ENCODE measurements around the gene PFKM.
"Not testable (repeated sequence)": the region's sequence is repeated elsewhere in the genome, so short reads cannot be mapped to it uniquely, and the experiment has no call there.

Gene PFKM

DNA sequence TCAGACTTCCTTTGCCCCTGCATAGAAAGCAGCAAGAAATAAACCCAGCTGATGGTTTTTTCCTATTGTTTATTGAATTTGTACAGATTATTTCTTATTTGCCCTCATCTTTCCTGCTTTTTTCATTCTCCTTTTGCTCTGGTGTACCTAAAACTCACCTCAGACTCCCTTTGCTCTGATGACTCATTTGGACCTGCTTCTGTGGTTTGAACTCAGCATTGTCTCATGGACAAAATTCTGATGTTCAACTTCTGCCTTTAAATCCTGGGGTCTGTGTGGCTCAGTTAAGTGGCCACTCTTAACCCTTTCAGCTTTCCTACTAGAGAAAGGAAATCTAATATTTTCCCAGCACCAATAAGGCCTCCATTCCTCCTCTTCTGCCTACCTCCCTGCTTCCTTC lies 9.7 kb upstream of the PFKM start:
- Histone ChIP-seq H3K36me3 (no peaks in the 10 kb centered on the region), H3K27ac (no peak overlapping the region), H3K4me2 (peak overlapping the region; percentile 19), H3K9ac (no peak overlapping the region), H3K27me3 (no peaks in the 10 kb centered on the region), H4K20me1 (no peaks in the 10 kb centered on the region), H3K4me1 (peaks cover 34% of the 10 kb centered on the region), H3K4me3 (no peak overlapping the region), H3K9me3 (no peaks in the 10 kb centered on the region)
- TF ChIP-seq Cebpa-rat (IDR thresholded peaks at IDR 0.05): no peak

DNA sequence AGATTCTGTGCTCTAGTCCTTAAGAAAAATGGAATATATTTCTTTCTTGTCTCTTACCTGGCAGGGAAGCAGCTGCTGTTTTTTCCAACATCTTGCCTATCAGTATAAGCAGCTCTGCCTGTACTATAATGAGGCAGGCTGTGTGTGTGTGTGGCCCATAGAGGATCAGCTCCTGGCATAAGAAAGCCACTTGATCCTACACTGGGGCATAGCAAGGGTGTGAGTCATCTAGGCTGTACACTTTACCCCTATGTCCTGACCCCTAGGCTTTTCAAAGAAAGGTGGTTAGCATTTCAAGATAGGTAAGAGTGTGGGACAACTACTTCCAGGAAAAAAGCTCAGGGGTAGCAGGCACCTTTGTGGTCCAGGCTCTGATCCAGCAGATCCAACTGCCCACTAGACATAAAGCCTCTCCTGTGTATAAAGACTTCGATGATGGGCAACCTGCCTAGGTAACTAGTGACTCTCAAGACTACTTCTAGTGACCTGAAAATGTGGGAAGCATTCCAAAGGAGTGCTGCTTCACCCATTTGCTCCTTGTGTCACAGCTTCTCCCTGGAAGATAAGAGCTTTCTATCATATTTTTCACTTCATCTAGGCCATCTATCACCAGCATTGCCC lies 8.4 kb upstream of the PFKM start:
- H3K4me1 ChIP-seq: peaks cover 29% of the 10 kb centered on the region
- no peaks in the 10 kb centered on the region for H3K9me3 ChIP-seq
- H3K9ac ChIP-seq: no peak overlapping the region
- no peak overlapping the region for H3K4me3 ChIP-seq
- no peaks in the 10 kb centered on the region for H3K36me3 ChIP-seq
- no peak overlapping the region for H3K4me2 ChIP-seq
- H4K20me1 ChIP-seq: no peaks in the 10 kb centered on the region
- H3K27me3 ChIP-seq: no peaks in the 10 kb centered on the region
- TF ChIP-seq Cebpa-rat (IDR thresholded peaks at IDR 0.05): no peak
- H3K27ac ChIP-seq: no peak overlapping the region

DNA sequence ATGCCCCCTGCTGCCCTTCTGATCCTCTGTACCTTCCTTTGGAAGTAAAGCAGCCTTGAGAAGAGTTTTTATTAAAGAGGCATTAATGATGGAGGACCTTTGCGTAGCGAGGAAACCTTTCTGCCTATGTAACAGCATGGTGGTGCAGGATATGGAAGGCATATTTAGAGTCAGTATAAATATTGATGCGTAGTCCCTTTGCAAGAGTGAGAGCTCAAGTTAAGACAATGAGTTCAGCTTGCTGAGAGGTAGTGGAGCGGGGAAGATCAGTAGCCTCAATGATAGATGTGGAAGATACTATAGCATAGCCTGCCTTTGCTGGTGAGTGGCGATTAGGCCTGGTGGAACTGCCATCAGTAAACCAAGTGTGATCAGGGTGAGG lies 7.9 kb upstream of the PFKM start:
- peaks cover 29% of the 10 kb centered on the region for H3K4me1 ChIP-seq
- not testable (repeated sequence) for H3K4me2 ChIP-seq, H3K4me3 ChIP-seq, H3K27ac ChIP-seq, H4K20me1 ChIP-seq, H3K27me3 ChIP-seq, H3K36me3 ChIP-seq, H3K9me3 ChIP-seq, H3K9ac ChIP-seq

DNA sequence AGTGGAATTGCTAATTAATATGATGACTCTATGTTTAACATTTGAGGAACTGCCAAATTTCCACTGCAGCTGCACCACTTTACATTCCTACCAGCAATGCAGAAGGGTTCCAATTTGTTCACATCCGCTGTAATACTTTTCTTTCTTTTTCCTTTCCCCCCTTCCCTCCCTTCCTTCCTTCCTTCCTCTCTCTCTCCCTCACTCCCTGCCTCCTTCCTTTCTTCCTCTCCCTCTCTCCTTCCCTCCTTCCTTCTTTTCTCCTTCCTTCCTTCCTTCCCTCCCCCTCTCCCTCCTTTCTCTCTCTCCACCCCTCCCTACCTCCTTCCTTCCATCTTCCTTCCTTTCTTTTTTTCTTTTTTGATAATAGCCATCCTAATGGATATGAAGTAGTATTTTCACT lies 3.2 kb upstream of the PFKM start:
- H3K4me3 ChIP-seq: no peak overlapping the region
- peaks cover 21% of the 10 kb centered on the region for H3K4me1 ChIP-seq

DNA sequence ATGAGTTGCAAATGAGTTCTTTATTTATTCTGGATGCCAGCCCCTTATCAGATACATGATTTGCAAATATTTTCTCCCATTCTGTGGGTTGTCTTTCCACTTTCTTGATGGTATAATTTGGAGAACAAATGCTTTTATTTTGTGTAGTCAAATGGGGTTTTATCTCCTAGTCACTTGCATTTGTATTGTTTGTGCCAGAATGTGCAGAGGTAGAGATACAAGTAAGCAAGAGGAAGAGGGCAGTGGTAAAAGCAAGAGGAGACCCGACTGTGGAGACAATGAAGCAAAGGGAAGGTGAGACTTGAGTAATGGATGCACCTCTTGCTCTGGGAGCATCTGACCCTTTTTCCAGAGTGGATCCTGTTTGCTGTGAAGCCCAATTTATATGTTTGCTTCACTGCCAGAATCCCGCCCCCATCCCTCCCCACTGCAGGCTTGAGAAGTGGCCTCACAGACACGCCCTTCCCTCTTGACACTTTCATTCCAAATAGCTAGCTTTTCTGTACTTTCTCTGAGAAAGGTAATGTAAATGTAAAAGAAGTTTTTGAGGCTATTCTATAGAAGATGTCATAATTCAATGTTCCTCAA lies 786 bp upstream of the PFKM start:
- Histone ChIP-seq H3K27me3 (no peaks in the 10 kb centered on the region), H3K36me3 (peaks cover 18% of the 10 kb centered on the region), H3K9ac (no peak overlapping the region), H3K4me2 (peak overlapping the region; percentile 97), H4K20me1 (no peaks in the 10 kb centered on the region; the same call in 1 of the 2 replicates), H3K9me3 (no peaks in the 10 kb centered on the region), H3K4me1 (peaks cover 30% of the 10 kb centered on the region), H3K4me3 (peak overlapping the region; percentile 81; the same call in 1 of the 2 replicates), H3K27ac (no peak overlapping the region)
- TF ChIP-seq Cebpa-rat (IDR thresholded peaks at IDR 0.05): no peak

More for the DNA sequence above, 3.2 kb upstream of the PFKM start:
- Histone ChIP-seq H4K20me1 (no peaks in the 10 kb centered on the region; the same call in 1 of the 2 replicates), H3K9ac (no peak overlapping the region), H3K27ac (no peak overlapping the region), H3K27me3 (no peaks in the 10 kb centered on the region), H3K36me3 (no peaks in the 10 kb centered on the region), H3K4me2 (no peak overlapping the region), H3K9me3 (no peaks in the 10 kb centered on the region)
- no peak for TF ChIP-seq Cebpa-rat (IDR thresholded peaks at IDR 0.05)

DNA sequence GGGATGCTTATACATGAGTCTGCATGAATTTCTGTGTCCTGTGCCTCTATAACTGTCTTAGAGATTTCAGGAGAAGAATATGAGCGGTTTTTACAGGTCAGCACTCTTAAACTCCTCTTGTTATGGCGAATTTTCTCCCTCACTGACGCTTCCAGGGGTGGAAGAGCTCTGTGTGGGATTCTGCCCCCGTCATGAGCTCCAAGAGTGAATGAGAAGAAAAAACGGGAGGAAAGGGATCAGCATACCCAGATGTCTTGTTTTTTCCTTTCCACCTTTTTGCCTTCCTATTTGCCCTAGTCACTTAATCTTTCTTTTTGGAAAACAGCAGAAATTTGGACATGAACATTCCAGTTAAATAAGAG lies 651 bp downstream of the PFKM start:
- H3K9ac ChIP-seq: peak overlapping the region; percentile 81
- peaks cover 30% of the 10 kb centered on the region for H3K4me1 ChIP-seq
- no peak for TF ChIP-seq Cebpa-rat (IDR thresholded peaks at IDR 0.05)
- H3K4me3 ChIP-seq: peak overlapping the region; percentile 81
- peak overlapping the region; percentile 97 for H3K4me2 ChIP-seq
- no peaks in the 10 kb centered on the region for H3K27me3 ChIP-seq
- no peaks in the 10 kb centered on the region for H3K9me3 ChIP-seq
- peaks cover 32% of the 10 kb centered on the region for H3K36me3 ChIP-seq
- H3K27ac ChIP-seq: peak overlapping the region; percentile 63
- H4K20me1 ChIP-seq: no peaks in the 10 kb centered on the region; the same call in 1 of the 2 replicates

DNA sequence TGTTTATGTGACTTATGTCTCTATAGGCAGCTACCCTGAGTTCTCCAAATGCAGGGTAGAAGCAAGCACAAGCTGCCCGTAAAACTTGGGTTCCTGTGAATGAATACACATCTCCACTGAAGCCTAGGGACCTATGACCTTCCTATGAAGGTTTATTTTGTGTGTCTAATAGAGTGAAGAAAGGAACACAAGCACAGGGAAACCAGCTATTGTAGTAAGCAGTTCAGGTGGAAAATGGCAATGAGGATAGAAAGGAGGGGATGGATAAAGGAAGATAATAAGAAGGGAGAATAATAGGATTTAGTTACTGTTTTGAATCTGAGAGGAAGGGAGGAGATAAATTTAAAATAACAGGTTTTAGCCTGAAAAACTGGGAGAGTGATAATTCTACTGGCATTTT lies 2.4 kb downstream of the PFKM start:
- Histone ChIP-seq H3K4me2 (no peak overlapping the region), H3K27me3 (no peaks in the 10 kb centered on the region), H3K27ac (no peak overlapping the region), H4K20me1 (peaks cover 8% of the 10 kb centered on the region; the same call in 1 of the 2 replicates), H3K9me3 (no peaks in the 10 kb centered on the region), H3K9ac (no peak overlapping the region), H3K36me3 (peaks cover 49% of the 10 kb centered on the region), H3K4me1 (peaks cover 30% of the 10 kb centered on the region), H3K4me3 (no peak overlapping the region)
- no peak for TF ChIP-seq Cebpa-rat (IDR thresholded peaks at IDR 0.05)

DNA sequence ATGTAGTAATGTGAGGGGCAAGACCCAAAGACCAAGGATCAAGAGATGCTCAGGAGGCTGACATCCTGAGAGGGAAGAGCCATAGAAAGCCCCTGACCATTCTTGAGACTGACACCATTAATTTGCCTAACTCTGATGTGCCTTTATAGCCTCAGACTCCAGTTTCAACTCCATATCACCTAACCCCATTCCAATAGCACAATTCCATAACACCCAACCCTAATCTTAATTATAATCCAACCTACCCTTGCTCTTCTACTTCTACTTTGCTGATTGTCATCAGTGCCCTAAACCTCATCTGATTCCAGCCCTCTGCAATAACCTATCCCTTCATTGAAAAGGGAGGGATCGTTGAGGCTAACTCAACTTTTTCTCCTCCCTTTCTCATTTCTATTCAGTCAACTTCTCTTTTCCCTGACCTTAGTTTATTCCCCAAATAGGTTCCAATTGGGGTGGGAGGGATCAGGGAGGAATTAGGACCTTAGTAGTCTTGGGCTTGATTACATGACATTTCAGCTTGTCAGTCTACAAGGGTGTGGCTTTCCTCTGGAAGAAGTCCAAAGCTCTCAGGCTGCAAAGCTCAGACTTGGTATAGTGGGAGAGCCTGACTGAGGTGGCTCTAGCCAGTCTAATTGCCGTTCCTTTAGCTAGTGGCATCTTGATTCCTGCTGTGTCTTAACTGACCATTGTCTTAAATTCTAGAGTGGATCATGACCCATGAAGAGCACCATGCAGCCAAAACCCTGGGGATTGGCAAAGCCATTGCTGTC lies 3.1 kb downstream of the PFKM start:
- Histone ChIP-seq H3K27me3 (no peaks in the 10 kb centered on the region), H3K4me1 (peaks cover 30% of the 10 kb centered on the region), H3K4me3 (no peak overlapping the region)

DNA sequence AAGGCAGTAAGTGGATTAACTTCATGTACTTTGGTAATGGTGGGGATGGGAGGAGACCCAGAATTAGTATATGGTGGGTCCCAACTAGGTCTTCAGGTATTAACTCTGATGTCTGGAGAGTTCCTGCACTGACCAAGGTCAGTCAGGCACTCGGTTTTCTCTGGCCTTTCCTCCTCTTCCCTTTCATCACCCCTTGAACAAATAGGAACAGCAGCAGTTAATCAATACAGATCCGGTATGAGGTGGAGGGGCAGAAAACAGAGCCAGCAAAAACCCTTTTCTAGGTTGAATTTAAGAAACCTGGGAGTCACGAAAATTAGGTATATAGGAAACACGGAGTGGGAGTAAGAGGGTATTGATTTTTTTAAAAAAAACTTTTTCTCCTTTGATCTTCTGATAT lies 4.0 kb downstream of the PFKM start:
- Histone ChIP-seq H3K4me2 (no peak overlapping the region), H3K4me1 (peaks cover 30% of the 10 kb centered on the region), H4K20me1 (peaks cover 19% of the 10 kb centered on the region; the same call in 1 of the 2 replicates), H3K9me3 (no peaks in the 10 kb centered on the region), H3K27me3 (no peaks in the 10 kb centered on the region), H3K36me3 (peaks cover 66% of the 10 kb centered on the region), H3K27ac (no peak overlapping the region), H3K4me3 (no peak overlapping the region), H3K9ac (no peak overlapping the region)
- no peak for TF ChIP-seq Cebpa-rat (IDR thresholded peaks at IDR 0.05)

More for the DNA sequence above, 3.1 kb downstream of the PFKM start:
- H3K27ac ChIP-seq: no peak overlapping the region
- H3K36me3 ChIP-seq: peaks cover 57% of the 10 kb centered on the region
- TF ChIP-seq Cebpa-rat (IDR thresholded peaks at IDR 0.05): no peak
- no peak overlapping the region for H3K4me2 ChIP-seq
- H3K9me3 ChIP-seq: no peaks in the 10 kb centered on the region
- H3K9ac ChIP-seq: no peak overlapping the region
- H4K20me1 ChIP-seq: peaks cover 15% of the 10 kb centered on the region; the same call in 1 of the 2 replicates

DNA sequence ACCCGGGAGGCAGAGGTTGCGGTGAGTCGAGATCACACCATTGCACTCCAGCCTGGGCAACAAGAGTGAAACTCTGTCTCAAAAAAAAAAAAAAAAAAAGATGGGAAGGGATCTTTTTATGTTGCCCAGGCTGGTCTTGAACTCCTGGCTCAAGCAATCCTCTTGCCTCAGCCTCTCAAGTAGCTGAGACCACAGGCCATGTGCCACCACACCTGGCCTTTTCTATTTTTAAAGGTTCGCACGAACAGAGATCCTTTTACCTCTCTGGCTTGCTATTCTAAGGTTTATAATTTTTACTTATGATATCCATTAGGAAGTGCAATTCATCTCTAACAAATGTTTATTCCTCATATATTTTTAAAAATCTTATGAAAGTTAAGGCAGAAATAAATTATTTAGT lies 6.4 kb downstream of the PFKM start:
- H3K27ac ChIP-seq, H3K9me3 ChIP-seq, H3K9ac ChIP-seq, H3K4me2 ChIP-seq, H3K4me3 ChIP-seq, H3K27me3 ChIP-seq: not testable (repeated sequence)
- peaks cover 13% of the 10 kb centered on the region for H3K4me1 ChIP-seq
- H3K36me3 ChIP-seq: peaks cover 89% of the 10 kb centered on the region
- peaks cover 19% of the 10 kb centered on the region; the same call in 1 of the 2 replicates for H4K20me1 ChIP-seq

Data from BLaER1 (cell line).